Brain microvascular endothelial cell (primary cell): ENCODE results near the gene CFAP53.

Source experiments
- DNase-seq: peaks from one replicate; pipeline ENCODE4 v3.0.0-alpha.2; 2020
- H3K27ac ChIP-seq: fragments of 250-450 bp; sonication (Bioruptor Pico); 2 replicates; pipeline ENCODE4 v1.5.1; 2020; ENCODE audit warnings: mild to moderate bottlenecking, moderate library complexity
- H3K27me3 ChIP-seq: fragments of 250-450 bp; sonication (Bioruptor Pico); replicated peaks from 2 replicates; pipeline ENCODE4 v1.5.1; 2020; ENCODE audit warnings: mild to moderate bottlenecking
- H3K36me3 ChIP-seq: fragments of 250-450 bp; sonication (Bioruptor Pico); replicated peaks from 2 replicates; pipeline ENCODE4 v1.5.1; 2020; ENCODE audit warnings: mild to moderate bottlenecking
- H3K4me3 ChIP-seq: 2 replicates; pipeline ENCODE4 v1.5.1; 2011; ENCODE audit warnings: low read depth, mild to moderate bottlenecking, control low read depth, low read length, moderate library complexity
- in situ Hi-C: cut with HindIII; loops from 2 replicates; pipeline ENCODE4 v1.10.0; 2017; ENCODE audit warnings: low sequenced_read_pairs, low pct_ligation_motif_present
- TF ChIP-seq, protein P1 (sequence below): IDR thresholded peaks from 2 replicates; pipeline ENCODE4 v1.5.1; 2011; ENCODE audit warnings: low read depth, mild to moderate bottlenecking, moderate library complexity, low read length, control low read depth, inconsistent platforms; ENCODE audit errors: missing control alignments

The CFAP53 gene, protein sequence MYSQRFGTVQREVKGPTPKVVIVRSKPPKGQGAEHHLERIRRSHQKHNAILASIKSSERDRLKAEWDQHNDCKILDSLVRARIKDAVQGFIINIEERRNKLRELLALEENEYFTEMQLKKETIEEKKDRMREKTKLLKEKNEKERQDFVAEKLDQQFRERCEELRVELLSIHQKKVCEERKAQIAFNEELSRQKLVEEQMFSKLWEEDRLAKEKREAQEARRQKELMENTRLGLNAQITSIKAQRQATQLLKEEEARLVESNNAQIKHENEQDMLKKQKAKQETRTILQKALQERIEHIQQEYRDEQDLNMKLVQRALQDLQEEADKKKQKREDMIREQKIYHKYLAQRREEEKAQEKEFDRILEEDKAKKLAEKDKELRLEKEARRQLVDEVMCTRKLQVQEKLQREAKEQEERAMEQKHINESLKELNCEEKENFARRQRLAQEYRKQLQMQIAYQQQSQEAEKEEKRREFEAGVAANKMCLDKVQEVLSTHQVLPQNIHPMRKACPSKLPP

DNA sequence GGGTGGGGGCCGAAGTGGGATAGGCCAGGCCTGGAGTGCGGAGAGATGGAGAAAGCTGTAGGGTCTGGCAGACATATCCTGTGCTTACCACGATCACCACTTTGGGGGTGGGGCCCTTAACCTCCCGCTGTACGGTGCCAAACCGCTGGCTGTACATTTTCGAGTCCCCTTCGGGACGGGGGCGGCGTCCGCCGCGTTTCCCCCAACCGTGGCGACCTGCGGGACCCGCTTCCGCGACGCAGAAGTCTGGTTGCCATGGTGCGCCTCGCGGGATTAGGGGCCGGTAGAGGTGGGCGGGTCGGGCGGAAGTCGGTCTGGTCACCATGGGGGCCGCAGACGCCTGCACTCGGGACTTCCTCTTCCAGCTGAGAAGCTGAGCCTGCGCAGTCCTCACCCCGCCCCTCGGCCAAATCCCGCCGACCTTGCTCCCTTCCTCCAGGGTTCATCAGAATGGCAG is at the start of gene CFAP53:
Gene CFAP53 (minus strand): TSS at position 248 of the 457 bp plus-strand sequence. CDS start 91 bp downstream, at position 157.
- H3K36me3 ChIP-seq, result peaks cover 7% of the 10 kb centered on the region
- H3K4me3 ChIP-seq, result peak within 1 kb of the TSS; percentile 78
- in situ Hi-C loops, result no loop called here
- peak; percentile 89 for DNase-seq
- H3K27me3 ChIP-seq, result no peaks in the 10 kb centered on the region
- TF ChIP-seq, protein P1, sequence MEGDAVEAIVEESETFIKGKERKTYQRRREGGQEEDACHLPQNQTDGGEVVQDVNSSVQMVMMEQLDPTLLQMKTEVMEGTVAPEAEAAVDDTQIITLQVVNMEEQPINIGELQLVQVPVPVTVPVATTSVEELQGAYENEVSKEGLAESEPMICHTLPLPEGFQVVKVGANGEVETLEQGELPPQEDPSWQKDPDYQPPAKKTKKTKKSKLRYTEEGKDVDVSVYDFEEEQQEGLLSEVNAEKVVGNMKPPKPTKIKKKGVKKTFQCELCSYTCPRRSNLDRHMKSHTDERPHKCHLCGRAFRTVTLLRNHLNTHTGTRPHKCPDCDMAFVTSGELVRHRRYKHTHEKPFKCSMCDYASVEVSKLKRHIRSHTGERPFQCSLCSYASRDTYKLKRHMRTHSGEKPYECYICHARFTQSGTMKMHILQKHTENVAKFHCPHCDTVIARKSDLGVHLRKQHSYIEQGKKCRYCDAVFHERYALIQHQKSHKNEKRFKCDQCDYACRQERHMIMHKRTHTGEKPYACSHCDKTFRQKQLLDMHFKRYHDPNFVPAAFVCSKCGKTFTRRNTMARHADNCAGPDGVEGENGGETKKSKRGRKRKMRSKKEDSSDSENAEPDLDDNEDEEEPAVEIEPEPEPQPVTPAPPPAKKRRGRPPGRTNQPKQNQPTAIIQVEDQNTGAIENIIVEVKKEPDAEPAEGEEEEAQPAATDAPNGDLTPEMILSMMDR, result no peak
- H3K27ac ChIP-seq, result no peak within 1 kb of the TSS

DNA sequence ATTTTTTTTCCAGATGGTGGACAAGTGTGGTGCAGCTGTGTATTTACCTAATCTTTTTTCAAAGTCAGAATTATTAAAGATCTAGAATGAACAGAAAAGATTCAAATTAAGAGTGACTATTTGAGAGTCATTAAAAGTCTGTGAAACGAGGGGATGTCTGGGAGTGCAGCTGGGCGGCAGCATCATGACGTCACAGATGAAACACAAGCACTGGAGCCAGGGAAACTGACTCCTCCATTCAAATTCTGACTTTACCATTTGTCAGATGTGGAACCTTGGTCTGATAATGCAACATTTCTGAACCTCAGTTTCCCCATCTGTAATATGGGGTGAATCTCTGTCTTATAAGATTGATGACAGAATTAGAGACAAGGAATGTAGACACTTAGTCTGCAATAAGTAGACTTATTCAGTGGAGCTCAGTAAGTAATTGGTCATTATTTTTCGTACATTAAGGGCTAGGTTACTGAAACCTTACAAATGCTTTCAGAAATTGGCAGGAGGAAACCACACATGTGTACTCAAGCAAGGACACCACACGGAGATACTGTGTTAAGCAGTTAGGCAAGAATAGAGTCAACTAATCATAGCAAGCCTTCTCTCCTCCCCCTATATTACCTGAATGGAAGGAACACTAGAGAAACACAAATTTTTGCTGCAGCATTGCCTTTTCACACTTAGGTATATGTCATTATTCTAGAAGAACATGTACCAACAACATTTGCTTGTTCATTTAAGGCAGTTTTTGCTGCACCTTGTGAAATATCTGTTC is 49.0 kb upstream of the CFAP53 start:
- in situ Hi-C loops, result no loop called here
- DNase-seq, result no peak
- H3K27me3 ChIP-seq, result no peaks in the 10 kb centered on the region
- H3K4me3 ChIP-seq, result no peak overlapping the region
- no peaks in the 10 kb centered on the region for H3K36me3 ChIP-seq
- no peak overlapping the region for H3K27ac ChIP-seq
- TF ChIP-seq, protein P1, result no peak

DNA sequence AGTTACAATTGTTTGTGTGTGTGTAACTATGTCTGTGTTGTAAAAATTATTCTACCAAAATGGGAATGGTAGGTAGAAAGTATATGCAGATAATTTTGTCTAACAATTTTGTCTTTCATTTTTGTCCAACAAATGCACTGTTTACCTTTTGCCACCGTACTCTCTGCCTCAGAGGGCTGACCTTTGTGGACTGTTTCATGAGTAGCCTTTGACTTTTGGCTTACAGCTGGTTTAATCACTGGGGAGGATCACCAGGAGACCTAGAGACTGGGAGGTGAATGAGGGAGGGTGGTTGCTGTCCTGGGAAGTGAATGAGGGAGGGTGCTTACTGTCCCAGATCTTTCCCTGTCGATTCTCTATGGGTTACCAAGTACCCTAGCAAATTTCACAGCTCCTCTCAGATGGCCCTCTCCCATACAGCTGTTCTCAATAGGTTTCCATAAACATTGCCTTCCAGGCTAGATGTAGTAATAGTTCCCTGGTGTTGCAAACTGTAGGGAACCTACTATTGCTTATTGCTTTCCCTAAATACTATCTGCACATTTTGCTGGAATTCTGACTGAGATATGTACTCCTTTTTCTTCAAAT is 47.7 kb upstream of the CFAP53 start:
- no peaks in the 10 kb centered on the region for H3K36me3 ChIP-seq
- TF ChIP-seq, protein P1, result no peak
- DNase-seq, result no peak
- H3K4me3 ChIP-seq, result no peak overlapping the region
- H3K27me3 ChIP-seq, result no peaks in the 10 kb centered on the region
- in situ Hi-C loops, result no loop called here
- no peak overlapping the region for H3K27ac ChIP-seq

DNA sequence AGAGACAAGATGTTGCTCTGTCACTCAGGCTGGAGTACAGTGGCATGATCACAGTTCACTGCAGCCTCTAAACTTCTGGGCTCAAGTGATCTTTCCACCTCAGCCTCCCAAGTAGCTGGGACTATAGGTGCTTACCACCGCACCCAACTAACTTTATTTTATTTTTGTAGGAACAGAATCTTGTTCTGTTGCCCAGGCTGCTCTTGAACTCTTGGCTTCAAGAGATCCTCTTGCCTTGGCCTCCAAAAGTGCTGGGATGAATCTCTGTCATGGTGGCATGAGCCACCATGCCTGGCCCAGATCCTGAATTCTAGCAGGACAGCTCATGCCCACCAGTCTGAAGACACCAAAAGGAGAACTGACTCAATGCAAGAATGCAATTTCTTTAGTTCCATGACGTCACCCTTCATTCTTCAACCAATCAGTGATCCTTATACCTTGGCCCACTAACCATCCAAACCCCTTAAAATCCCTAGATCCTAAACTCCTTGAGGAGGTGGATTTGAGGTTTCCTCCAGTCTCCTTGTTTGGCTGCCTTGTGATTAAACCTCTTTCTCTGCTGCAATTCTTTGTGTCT is 46.8 kb upstream of the CFAP53 start:
- Histone ChIP-seq H3K4me3 (no peak overlapping the region), H3K36me3 (no peaks in the 10 kb centered on the region), H3K27ac (no peak overlapping the region), H3K27me3 (no peaks in the 10 kb centered on the region)
- in situ Hi-C loops, result no loop called here
- DNase-seq, result no peak
- TF ChIP-seq, protein P1, result no peak

DNA sequence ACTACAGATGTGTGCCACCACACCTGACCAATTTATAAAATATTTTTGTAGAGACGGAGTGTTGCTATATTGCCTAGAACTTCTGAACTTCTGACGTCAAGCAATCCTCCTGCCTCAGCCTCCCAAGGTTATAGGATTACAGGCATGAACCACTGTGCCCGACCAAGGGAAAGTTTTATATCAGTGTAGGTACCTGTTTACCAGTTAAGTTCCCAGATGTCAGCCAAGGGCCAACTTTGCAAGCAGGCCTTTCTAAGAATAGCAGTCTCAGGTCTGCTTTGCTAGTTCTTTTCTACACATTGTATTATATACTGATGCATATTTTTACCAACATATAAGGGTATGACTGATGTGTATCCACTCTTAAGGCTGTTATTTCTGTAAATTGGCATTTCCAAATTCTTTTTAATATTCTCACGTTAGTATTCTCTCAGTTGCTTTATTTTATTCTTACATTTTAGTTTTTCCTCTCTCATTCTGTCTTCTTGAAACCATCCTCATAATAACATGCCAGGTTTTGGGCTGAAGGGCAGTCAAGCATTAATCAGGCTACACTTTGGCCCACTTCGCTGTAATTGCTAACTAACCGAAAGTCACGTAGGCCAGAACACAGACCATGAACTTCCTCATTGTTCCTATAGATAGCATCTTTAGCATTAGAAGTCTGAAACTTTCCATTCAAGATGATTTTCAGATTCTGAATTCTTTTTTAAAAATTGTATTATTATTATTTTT is 46.2 kb upstream of the CFAP53 start:
- no peak for DNase-seq
- TF ChIP-seq, protein P1, result no peak
- in situ Hi-C loops, result no loop called here

More for the DNA sequence above, 46.2 kb upstream of the CFAP53 start:
- Histone ChIP-seq H3K36me3 (no peaks in the 10 kb centered on the region), H3K27me3 (no peaks in the 10 kb centered on the region), H3K4me3 (no peak overlapping the region), H3K27ac (no peak overlapping the region)
